Measurements from ENCODE around the gene CBX5. TPM values are rescaled to one million over a fixed set of nuclear protein-coding genes. Genes with fewer than 3 reads are reported as not detected.
A peak's percentile ranks its signal among the peaks of the same experiment; 100 is the strongest.

CBX5 gene
- total and polyA plus RNA-seq, 9 of the 15 experiments (the other 6 are each of a cell fraction or from before 2014, with no cell fraction given), result 32.6 to 102 (median 59.2) TPM

DNA sequence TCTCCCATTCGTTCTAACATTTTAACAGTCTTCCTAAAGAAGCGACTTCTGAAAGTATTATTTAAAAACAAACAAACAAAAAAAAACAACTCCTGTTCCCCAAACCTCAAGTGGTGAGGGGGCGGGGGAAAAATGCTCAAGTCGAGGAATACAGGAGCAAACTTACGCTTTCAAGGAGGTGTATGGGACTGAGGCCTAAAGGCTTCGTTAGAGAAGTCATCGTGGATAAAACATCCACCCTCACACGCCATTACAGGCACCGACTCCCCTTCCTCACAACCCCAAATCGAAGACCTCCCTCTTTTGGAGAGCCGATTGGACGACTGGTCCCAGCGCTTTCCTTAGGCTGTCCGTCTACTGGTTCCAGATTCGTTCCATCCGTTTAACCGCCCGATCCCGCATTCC lies 693 bp downstream of the CBX5 start (continued):
- TF ChIP-seq, protein P1, sequence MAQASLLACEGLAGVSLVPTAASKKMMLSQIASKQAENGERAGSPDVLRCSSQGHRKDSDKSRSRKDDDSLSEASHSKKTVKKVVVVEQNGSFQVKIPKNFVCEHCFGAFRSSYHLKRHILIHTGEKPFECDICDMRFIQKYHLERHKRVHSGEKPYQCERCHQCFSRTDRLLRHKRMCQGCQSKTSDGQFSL (CRISPR knock-in tag; IDR thresholded peaks at IDR 0.05), result no peak
- TF ChIP-seq, protein P1 (tag; IDR thresholded peaks at IDR 0.05), result no peak
- TF ChIP-seq GTF2E2 (tag; IDR thresholded peaks at IDR 0.05) (peak; percentile 73; the same call in 1 of the 2 replicates), CBX2 (IDR thresholded peaks at IDR 0.05; ENCODE audit: insufficient read depth, low read length, poor library complexity, severe bottlenecking) (no peak), NR2F6 (CRISPR knock-in tag; IDR thresholded peaks at IDR 0.05) (no peak), POLR2G (IDR thresholded peaks at IDR 0.05; ENCODE audit: low read depth, low read length) (no peak), NR4A1 (CRISPR knock-in tag; IDR thresholded peaks at IDR 0.05) (no peak), NR4A1 (tag; IDR thresholded peaks at IDR 0.05) (no peak), NFIX (CRISPR knock-in tag; IDR thresholded peaks at IDR 0.05; ENCODE audit: low read depth) (no peak), HDAC8 (tag; IDR thresholded peaks at IDR 0.05) (no peak), ETV5 (CRISPR knock-in tag; IDR thresholded peaks at IDR 0.05; ENCODE audit: low read depth) (0 out of 2 replicates have a peak, but pooled peaks have one; percentile 61), PHB (CRISPR knock-in tag; IDR thresholded peaks at IDR 0.05) (no peak), SAP30 (IDR thresholded peaks at IDR 0.05; ENCODE audit: borderline replicate concordance, insufficient read depth, low read depth, low read length, poor library complexity, severe bottlenecking) (peak; percentile 69), PTBP1 (IDR thresholded peaks at IDR 0.05; ENCODE audit: low read depth, low read length) (no peak)
- TF ChIP-seq, protein P2, sequence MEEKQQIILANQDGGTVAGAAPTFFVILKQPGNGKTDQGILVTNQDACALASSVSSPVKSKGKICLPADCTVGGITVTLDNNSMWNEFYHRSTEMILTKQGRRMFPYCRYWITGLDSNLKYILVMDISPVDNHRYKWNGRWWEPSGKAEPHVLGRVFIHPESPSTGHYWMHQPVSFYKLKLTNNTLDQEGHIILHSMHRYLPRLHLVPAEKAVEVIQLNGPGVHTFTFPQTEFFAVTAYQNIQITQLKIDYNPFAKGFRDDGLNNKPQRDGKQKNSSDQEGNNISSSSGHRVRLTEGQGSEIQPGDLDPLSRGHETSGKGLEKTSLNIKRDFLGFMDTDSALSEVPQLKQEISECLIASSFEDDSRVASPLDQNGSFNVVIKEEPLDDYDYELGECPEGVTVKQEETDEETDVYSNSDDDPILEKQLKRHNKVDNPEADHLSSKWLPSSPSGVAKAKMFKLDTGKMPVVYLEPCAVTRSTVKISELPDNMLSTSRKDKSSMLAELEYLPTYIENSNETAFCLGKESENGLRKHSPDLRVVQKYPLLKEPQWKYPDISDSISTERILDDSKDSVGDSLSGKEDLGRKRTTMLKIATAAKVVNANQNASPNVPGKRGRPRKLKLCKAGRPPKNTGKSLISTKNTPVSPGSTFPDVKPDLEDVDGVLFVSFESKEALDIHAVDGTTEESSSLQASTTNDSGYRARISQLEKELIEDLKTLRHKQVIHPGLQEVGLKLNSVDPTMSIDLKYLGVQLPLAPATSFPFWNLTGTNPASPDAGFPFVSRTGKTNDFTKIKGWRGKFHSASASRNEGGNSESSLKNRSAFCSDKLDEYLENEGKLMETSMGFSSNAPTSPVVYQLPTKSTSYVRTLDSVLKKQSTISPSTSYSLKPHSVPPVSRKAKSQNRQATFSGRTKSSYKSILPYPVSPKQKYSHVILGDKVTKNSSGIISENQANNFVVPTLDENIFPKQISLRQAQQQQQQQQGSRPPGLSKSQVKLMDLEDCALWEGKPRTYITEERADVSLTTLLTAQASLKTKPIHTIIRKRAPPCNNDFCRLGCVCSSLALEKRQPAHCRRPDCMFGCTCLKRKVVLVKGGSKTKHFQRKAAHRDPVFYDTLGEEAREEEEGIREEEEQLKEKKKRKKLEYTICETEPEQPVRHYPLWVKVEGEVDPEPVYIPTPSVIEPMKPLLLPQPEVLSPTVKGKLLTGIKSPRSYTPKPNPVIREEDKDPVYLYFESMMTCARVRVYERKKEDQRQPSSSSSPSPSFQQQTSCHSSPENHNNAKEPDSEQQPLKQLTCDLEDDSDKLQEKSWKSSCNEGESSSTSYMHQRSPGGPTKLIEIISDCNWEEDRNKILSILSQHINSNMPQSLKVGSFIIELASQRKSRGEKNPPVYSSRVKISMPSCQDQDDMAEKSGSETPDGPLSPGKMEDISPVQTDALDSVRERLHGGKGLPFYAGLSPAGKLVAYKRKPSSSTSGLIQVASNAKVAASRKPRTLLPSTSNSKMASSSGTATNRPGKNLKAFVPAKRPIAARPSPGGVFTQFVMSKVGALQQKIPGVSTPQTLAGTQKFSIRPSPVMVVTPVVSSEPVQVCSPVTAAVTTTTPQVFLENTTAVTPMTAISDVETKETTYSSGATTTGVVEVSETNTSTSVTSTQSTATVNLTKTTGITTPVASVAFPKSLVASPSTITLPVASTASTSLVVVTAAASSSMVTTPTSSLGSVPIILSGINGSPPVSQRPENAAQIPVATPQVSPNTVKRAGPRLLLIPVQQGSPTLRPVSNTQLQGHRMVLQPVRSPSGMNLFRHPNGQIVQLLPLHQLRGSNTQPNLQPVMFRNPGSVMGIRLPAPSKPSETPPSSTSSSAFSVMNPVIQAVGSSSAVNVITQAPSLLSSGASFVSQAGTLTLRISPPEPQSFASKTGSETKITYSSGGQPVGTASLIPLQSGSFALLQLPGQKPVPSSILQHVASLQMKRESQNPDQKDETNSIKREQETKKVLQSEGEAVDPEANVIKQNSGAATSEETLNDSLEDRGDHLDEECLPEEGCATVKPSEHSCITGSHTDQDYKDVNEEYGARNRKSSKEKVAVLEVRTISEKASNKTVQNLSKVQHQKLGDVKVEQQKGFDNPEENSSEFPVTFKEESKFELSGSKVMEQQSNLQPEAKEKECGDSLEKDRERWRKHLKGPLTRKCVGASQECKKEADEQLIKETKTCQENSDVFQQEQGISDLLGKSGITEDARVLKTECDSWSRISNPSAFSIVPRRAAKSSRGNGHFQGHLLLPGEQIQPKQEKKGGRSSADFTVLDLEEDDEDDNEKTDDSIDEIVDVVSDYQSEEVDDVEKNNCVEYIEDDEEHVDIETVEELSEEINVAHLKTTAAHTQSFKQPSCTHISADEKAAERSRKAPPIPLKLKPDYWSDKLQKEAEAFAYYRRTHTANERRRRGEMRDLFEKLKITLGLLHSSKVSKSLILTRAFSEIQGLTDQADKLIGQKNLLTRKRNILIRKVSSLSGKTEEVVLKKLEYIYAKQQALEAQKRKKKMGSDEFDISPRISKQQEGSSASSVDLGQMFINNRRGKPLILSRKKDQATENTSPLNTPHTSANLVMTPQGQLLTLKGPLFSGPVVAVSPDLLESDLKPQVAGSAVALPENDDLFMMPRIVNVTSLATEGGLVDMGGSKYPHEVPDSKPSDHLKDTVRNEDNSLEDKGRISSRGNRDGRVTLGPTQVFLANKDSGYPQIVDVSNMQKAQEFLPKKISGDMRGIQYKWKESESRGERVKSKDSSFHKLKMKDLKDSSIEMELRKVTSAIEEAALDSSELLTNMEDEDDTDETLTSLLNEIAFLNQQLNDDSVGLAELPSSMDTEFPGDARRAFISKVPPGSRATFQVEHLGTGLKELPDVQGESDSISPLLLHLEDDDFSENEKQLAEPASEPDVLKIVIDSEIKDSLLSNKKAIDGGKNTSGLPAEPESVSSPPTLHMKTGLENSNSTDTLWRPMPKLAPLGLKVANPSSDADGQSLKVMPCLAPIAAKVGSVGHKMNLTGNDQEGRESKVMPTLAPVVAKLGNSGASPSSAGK (IDR thresholded peaks at IDR 0.05), result no peak
- TF ChIP-seq, protein P3, sequence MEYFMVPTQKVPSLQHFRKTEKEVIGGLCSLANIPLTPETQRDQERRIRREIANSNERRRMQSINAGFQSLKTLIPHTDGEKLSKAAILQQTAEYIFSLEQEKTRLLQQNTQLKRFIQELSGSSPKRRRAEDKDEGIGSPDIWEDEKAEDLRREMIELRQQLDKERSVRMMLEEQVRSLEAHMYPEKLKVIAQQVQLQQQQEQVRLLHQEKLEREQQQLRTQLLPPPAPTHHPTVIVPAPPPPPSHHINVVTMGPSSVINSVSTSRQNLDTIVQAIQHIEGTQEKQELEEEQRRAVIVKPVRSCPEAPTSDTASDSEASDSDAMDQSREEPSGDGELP (CRISPR knock-in tag; IDR thresholded peaks at IDR 0.05; ENCODE audit: borderline replicate concordance), result no peak
